Measurements from ENCODE around the gene PLCG1.
"Not testable (repeated sequence)": the region's sequence is repeated elsewhere in the genome, so short reads cannot be mapped to it uniquely, and the experiment has no call there.

The PLCG1 gene

GRCh38 chr20:41116282-41116956 is 20.9 kb upstream of the PLCG1 start:
- no peak for DNase-seq (ENCODE audit: extremely low read depth, low read depth)
- no peak for TF ChIP-seq CTCF (IDR thresholded peaks at IDR 0.05; ENCODE audit: low read depth, low read length, missing control alignments)
- H3K4me3 ChIP-seq (replicated peaks; ENCODE audit: low read depth, low read length) = no peak overlapping the region

DNA sequence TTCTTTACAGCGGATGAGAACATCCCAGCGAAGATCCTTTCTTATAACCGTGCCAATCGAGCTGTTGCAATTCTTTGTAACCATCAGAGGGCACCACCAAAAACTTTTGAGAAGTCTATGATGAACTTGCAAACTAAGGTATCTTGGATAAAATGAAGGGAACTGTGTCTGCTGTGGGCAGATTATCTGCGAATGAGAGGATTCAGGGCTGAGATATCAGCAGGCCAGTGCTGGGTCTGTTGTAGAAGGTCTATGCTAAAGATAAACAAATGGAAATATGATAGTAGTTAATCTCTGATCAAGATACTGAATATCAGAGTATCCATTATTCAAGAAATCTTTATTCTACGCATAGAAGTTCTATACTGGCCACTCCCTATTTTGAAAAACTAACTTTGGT is 19.2 kb upstream of the PLCG1 start:
- DNase-seq (ENCODE audit: extremely low read depth, low read depth); H3K4me3 ChIP-seq (replicated peaks; ENCODE audit: low read depth, low read length): not testable (repeated sequence)

- TF ChIP-seq CTCF (IDR thresholded peaks at IDR 0.05; ENCODE audit: low read depth, low read length, missing control alignments) = no peak
- DNase-seq (ENCODE audit: extremely low read depth, low read depth) = no peak
- no peak overlapping the region for H3K4me3 ChIP-seq (replicated peaks; ENCODE audit: low read depth, low read length)
Observed at GRCh38 chr20:41118632-41119031, 18.7 kb upstream of the PLCG1 start.

DNA sequence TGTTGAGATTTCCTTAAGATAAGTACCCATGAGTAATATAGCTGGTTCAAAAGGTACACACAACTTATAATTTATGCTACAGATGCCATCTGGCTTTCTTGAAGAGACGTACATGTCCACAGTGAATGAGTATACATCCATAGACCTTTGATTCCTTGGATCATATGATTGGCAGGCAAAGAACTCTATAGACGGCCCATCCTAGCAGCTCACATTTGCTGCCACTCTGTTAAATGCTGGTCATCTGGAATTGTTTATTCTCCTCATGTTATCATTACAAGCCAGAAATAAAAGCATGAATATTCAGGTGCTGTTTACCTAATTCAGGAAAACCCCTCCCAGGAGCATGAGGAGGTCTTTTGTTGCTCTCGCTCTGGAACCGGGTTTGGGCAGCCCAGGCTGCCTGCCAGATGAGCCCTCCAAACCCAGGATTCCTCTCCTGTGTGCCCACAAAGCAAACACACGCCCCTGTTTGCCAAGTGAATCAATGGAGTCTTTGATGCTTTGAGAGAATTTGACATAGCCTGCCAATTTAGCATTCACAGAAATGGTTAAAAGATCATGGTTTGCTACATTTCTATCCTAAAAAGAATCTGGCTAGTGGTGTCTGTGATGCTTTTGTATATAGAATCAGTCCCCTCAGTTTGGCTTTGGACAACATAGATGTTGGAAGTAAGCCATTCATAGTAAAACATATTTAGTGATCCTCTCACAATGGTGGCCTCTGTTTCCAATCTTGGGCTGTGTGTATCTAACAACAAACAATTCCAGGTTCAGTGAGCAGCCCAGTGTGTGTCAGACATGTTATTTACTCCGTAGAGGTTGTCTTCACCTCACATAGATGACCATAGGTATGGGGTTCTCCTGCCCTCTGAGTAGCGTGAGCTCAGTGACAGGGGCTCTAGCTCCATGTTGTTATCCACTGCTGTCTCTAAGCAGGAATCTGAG is 17.5 kb upstream of the PLCG1 start:
- H3K4me3 ChIP-seq (replicated peaks; ENCODE audit: low read depth, low read length) = no peak overlapping the region
- no peak for DNase-seq (ENCODE audit: extremely low read depth, low read depth)
- no peak for TF ChIP-seq CTCF (IDR thresholded peaks at IDR 0.05; ENCODE audit: low read depth, low read length, missing control alignments)

DNA sequence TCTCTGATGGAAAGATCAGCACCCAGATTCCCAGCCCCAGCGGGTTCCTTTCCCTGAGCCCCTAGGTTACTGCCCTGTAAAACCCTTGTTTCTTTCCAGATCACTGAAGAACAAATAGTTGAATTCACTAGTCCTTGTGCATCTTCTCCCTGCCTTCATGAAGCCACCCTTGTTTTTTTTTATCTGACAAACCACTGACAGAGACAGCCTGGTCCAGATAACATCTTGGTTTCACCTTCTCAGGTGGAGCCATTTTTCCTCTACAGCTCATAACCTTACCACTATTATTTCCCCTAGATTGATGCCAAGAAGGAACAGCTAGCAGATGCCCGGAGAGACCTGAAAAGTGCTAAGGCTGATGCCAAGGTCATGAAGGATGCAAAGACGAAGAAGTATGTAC is 15.9 kb upstream of the PLCG1 start:
- DNase-seq (ENCODE audit: extremely low read depth, low read depth) = no peak
- no peak overlapping the region for H3K4me3 ChIP-seq (replicated peaks; ENCODE audit: low read depth, low read length)
- TF ChIP-seq CTCF (IDR thresholded peaks at IDR 0.05; ENCODE audit: low read depth, low read length, missing control alignments) = no peak

- TF ChIP-seq CTCF (IDR thresholded peaks at IDR 0.05; ENCODE audit: low read depth, low read length, missing control alignments) = no peak
- no peak for DNase-seq (ENCODE audit: extremely low read depth, low read depth)
- H3K4me3 ChIP-seq (replicated peaks; ENCODE audit: low read depth, low read length) = no peak overlapping the region
Observed at GRCh38 chr20:41123631-41124030, 13.7 kb upstream of the PLCG1 start.

DNA sequence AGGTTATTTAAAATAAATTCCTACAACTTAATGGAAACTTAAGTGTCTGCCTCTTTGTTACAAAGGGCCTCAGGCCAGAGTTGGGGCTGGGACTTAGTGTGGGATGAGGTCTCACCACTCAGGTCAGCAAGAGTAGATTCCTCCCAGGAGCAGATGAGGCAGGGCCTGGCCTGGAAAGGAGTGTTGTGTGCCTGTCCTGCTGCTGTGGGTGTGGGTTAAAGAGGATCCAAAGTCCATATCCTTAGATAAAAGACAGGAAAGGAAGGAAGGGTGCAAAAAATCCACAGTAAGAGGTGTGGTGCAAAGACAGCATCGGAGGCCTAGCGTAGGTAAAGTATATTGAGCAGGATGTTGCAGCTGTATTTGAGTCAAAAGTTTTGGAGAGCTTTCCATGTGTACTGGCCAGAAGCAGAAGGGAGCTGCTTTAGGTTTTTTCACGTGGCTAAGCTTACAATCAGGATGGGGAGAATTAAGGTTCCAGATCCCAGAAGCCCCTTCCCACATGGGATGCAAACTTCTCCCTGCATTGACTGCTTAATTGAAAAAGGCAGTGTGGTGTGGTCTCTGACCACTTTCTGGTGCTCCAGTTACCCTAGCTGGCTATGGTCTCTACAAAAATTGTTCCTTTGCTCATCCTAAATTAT is 12.8 kb upstream of the PLCG1 start:
- TF ChIP-seq CTCF (IDR thresholded peaks at IDR 0.05; ENCODE audit: low read depth, low read length, missing control alignments) = no peak

More for the DNA sequence above, 12.8 kb upstream of the PLCG1 start:
- no peak for DNase-seq (ENCODE audit: extremely low read depth, low read depth)
- no peak overlapping the region for H3K4me3 ChIP-seq (replicated peaks; ENCODE audit: low read depth, low read length)

Data from HFF-Myc (cell line).